Ishikawa (cell line): ENCODE results near the gene RAPGEF4.

Experiments used
- CEBPB ChIP-seq: IDR thresholded peaks from 2 replicates; pipeline ENCODE4 v1.6.1; 2012
- CREB1 ChIP-seq: IDR thresholded peaks from 2 replicates; pipeline ENCODE4 v1.6.1; 2012; ENCODE audit warnings: low read depth
- EGR1 ChIP-seq: IDR thresholded peaks from 2 replicates; pipeline ENCODE4 v1.6.1; 2012
- EP300 ChIP-seq: IDR thresholded peaks from 2 replicates; pipeline ENCODE4 v1.6.1; 2012; ENCODE audit warnings: borderline replicate concordance
- FOXM1 ChIP-seq: IDR thresholded peaks from 2 replicates; pipeline ENCODE4 v1.6.1; 2012; ENCODE audit warnings: low read depth, borderline replicate concordance
- NFIC ChIP-seq: IDR thresholded peaks from 2 replicates; pipeline ENCODE4 v1.6.1; 2012
- RAD21 ChIP-seq: IDR thresholded peaks from 2 replicates; pipeline ENCODE4 v1.6.1; 2012; ENCODE audit warnings: low read depth
- TAF1 ChIP-seq: IDR thresholded peaks from 2 replicates; pipeline ENCODE4 v1.6.1; 2012; ENCODE audit warnings: low read depth, mild to moderate bottlenecking
- TCF12 ChIP-seq: IDR thresholded peaks from 2 replicates; pipeline ENCODE4 v1.6.1; 2012; ENCODE audit warnings: low read depth
- TEAD4 ChIP-seq: IDR thresholded peaks from 2 replicates; pipeline ENCODE4 v1.6.1; 2012
- YY1 ChIP-seq: IDR thresholded peaks from 2 replicates; pipeline ENCODE4 v1.6.1; 2012; ENCODE audit warnings: low read depth
- ZBTB7A ChIP-seq: IDR thresholded peaks from 2 replicates; pipeline ENCODE4 v1.6.1; 2012; ENCODE audit warnings: low read depth
- TF ChIP-seq, protein P1 (sequence below): IDR thresholded peaks from 2 replicates; pipeline ENCODE4 v1.6.1; 2012
- TF ChIP-seq, protein P2 (sequence below): IDR thresholded peaks from 2 replicates; pipeline ENCODE4 v1.6.1; 2012
- TF ChIP-seq, protein P3 (sequence below): IDR thresholded peaks from 2 replicates; pipeline ENCODE4 v1.6.1; 2012; ENCODE audit warnings: low read depth, mild to moderate bottlenecking

RAPGEF4 gene

DNA sequence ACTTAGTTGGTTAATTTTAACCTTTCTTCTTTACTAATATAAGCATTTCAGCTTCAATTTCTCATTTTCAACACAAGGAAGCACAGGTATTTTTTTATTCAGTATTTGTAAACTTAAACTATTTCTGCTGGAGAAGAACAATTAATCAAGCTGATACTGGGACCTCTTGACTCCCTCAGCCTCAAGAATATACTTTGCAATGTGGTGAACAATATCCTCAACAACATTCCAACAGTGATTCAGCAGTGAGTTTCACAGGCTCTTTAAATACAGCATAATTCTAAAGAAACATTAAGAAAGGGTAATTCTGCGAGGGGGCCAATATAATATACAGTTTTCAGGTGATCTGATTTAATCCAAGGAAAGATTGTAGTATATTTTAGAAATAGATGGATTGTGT lies 10.0 kb downstream of the RAPGEF4 start:
- TF ChIP-seq YY1: no peak
- TF ChIP-seq, protein P1, sequence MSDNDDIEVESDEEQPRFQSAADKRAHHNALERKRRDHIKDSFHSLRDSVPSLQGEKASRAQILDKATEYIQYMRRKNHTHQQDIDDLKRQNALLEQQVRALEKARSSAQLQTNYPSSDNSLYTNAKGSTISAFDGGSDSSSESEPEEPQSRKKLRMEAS: no peak
- TF ChIP-seq FOXM1: no peak
- no peak for TF ChIP-seq TEAD4
- TF ChIP-seq EGR1: no peak
- no peak for TF ChIP-seq RAD21
- TF ChIP-seq NFIC: no peak
- TF ChIP-seq TCF12: no peak
- no peak for TF ChIP-seq CREB1
- TF ChIP-seq, protein P2, sequence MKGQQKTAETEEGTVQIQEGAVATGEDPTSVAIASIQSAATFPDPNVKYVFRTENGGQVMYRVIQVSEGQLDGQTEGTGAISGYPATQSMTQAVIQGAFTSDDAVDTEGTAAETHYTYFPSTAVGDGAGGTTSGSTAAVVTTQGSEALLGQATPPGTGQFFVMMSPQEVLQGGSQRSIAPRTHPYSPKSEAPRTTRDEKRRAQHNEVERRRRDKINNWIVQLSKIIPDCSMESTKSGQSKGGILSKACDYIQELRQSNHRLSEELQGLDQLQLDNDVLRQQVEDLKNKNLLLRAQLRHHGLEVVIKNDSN: no peak
- TF ChIP-seq EP300: no peak
- TF ChIP-seq TAF1: no peak
- TF ChIP-seq CEBPB: no peak
- no peak for TF ChIP-seq ZBTB7A
- TF ChIP-seq, protein P3, sequence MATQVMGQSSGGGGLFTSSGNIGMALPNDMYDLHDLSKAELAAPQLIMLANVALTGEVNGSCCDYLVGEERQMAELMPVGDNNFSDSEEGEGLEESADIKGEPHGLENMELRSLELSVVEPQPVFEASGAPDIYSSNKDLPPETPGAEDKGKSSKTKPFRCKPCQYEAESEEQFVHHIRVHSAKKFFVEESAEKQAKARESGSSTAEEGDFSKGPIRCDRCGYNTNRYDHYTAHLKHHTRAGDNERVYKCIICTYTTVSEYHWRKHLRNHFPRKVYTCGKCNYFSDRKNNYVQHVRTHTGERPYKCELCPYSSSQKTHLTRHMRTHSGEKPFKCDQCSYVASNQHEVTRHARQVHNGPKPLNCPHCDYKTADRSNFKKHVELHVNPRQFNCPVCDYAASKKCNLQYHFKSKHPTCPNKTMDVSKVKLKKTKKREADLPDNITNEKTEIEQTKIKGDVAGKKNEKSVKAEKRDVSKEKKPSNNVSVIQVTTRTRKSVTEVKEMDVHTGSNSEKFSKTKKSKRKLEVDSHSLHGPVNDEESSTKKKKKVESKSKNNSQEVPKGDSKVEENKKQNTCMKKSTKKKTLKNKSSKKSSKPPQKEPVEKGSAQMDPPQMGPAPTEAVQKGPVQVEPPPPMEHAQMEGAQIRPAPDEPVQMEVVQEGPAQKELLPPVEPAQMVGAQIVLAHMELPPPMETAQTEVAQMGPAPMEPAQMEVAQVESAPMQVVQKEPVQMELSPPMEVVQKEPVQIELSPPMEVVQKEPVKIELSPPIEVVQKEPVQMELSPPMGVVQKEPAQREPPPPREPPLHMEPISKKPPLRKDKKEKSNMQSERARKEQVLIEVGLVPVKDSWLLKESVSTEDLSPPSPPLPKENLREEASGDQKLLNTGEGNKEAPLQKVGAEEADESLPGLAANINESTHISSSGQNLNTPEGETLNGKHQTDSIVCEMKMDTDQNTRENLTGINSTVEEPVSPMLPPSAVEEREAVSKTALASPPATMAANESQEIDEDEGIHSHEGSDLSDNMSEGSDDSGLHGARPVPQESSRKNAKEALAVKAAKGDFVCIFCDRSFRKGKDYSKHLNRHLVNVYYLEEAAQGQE: no peak

DNA sequence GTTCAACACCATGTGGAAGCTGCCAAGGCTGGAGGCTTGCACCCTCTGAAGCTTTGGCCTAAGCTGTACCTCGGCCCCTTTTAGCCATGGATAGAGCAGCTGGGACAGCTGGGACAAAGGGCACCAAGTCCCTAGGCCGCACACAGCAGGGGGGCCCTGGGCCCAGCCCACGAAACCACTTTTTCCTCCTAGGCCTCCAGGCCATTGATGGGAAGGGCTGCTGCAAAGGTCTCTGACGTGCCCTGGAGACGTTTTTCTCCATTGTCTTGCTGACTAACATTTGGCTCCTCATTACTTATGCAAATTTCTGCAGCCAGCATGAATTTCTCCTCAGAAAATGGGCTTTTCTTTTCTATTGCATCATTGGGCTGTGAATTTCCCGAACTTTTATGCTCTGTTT lies 13.7 kb downstream of the RAPGEF4 start:
- TF ChIP-seq CEBPB (no peak), EP300 (no peak), TCF12 (no peak), RAD21 (no peak), NFIC (no peak), ZBTB7A (no peak), EGR1 (no peak), FOXM1 (no peak), CREB1 (no peak), YY1 (no peak), TEAD4 (no peak), TAF1 (no peak)
- TF ChIP-seq, protein P3: no peak
- TF ChIP-seq, protein P1: no peak
- TF ChIP-seq, protein P2: no peak

DNA sequence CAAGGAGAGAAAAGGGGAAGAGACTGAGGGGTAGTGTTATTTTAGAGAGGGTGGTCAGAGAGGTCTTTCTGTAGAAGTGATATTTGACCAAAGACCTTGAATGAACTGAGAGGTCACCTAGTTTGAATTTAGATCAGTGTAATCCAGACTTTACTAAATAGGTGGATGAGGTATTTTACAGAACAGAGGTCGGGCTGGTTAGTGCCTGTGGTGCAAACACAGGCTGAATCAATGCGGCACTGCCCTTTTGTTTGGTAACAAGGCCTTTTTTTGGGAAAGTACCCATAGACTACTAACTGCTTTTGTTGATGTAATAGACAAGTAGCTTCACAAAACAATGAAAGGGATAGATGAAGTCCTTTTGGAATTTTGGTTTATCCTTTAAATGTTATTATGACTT lies 15.9 kb downstream of the RAPGEF4 start:
- no peak for TF ChIP-seq CEBPB
- TF ChIP-seq ZBTB7A: no peak
- TF ChIP-seq TCF12: no peak
- TF ChIP-seq, protein P2: no peak
- no peak for TF ChIP-seq TEAD4
- no peak for TF ChIP-seq CREB1
- TF ChIP-seq YY1: no peak
- TF ChIP-seq TAF1: no peak
- no peak for TF ChIP-seq RAD21
- no peak for TF ChIP-seq FOXM1
- TF ChIP-seq NFIC: no peak
- no peak for TF ChIP-seq EGR1
- TF ChIP-seq EP300: no peak
- TF ChIP-seq, protein P3: no peak
- TF ChIP-seq, protein P1: no peak

DNA sequence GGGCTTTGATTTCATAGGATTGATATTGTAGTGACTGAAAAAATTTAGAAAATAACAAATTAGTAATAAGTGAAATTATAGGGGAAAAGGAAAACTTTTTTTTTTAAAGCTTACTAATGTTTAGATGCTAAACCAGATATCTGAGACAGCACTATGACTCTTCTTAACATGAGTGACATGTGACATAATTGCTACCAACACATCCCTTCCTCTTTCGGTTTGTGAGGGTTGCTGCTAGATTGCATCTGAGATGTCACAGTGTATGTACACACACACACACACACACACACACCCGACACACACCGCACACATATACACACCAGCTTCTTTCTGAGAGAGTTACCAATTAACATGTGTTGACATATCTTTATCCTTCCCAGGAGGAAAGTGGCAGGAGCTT lies 18.0 kb downstream of the RAPGEF4 start:
- TF ChIP-seq YY1 (no peak), EP300 (no peak), EGR1 (no peak), FOXM1 (no peak), ZBTB7A (no peak), RAD21 (no peak), TAF1 (no peak), CREB1 (no peak), NFIC (no peak), TCF12 (no peak), CEBPB (no peak), TEAD4 (no peak)
- TF ChIP-seq, protein P1: no peak
- TF ChIP-seq, protein P2: no peak
